Caco-2 (cell line): ENCODE data around the gene SLC6A8. TPM values are rescaled to one million over a fixed set of nuclear protein-coding genes. Genes with fewer than 3 reads are reported as not detected.
"Not testable (repeated sequence)": the region's sequence is repeated elsewhere in the genome, so short reads cannot be mapped to it uniquely, and the experiment has no call there.

Experiments used
- BruUV-seq: library from RNA; stranded (reverse); fragments of 400-500 nt; replicated peaks from 2 replicates; lab custom pipeline; 2021; lab: Mats Ljungman, UMichigan
- CTCF ChIA-PET: fragments of 300-600 bp; sonication (Branson Sonifier 250); formaldehyde crosslinking; loops from one replicate; lab custom pipeline; 2022; ENCODE audit warnings: antibody characterized with exemption; lab: Charles Lee
- POLR2A ChIA-PET: fragments of 300-600 bp; sonication (Branson Sonifier 250); formaldehyde crosslinking; loops from one replicate; lab custom pipeline; 2022; ENCODE audit warnings: antibody characterized with exemption; lab: Charles Lee
- DNase-seq, 2 experiments: peaks; one replicate each; pipeline versions ENCODE4 v3.0.0 to v3.0.0-alpha.2; 2020 to 2022
- H3K27me3 ChIP-seq: replicated peaks from 2 replicates; pipeline ENCODE4 v1.6.0; 2011; ENCODE audit warnings: low read length; ENCODE audit not compliant: control insufficient read depth, insufficient read depth
- H3K36me3 ChIP-seq: 2 replicates; pipeline ENCODE4 v1.5.1; 2011; ENCODE audit warnings: low read length; ENCODE audit not compliant: control insufficient read depth, insufficient read depth
- H3K4me1 ChIP-seq: fragments of 250-450 bp; sonication (Bioruptor Pico); 2 replicates; pipeline ENCODE4 v1.5.1; 2020; ENCODE audit warnings: mild to moderate bottlenecking
- H3K4me3 ChIP-seq: 2 replicates; pipeline ENCODE4 v1.5.1; 2011; ENCODE audit warnings: low read depth, mild to moderate bottlenecking, control low read depth, low read length
- H3K9me3 ChIP-seq: fragments of 250-450 bp; sonication (Bioruptor Pico); 2 replicates; pipeline ENCODE4 v1.5.1; 2020; ENCODE audit warnings: mild to moderate bottlenecking, moderate library complexity
- H3K27ac Mint-ChIP-seq: one replicate; pipeline ENCODE4 v1.8.0; 2022; ENCODE audit warnings: mixed read lengths; ENCODE audit not compliant: unreplicated experiment
- H3K27me3 Mint-ChIP-seq: one replicate; pipeline ENCODE4 v1.8.0; 2022; ENCODE audit warnings: mixed read lengths; ENCODE audit not compliant: insufficient read depth, unreplicated experiment
- H3K36me3 Mint-ChIP-seq: one replicate; pipeline ENCODE4 v1.8.0; 2022; ENCODE audit warnings: mild to moderate bottlenecking, mixed read lengths; ENCODE audit not compliant: insufficient read depth, unreplicated experiment
- H3K4me1 Mint-ChIP-seq: one replicate; pipeline ENCODE4 v1.8.0; 2022; ENCODE audit warnings: low read depth, mixed read lengths; ENCODE audit not compliant: unreplicated experiment
- H3K4me3 Mint-ChIP-seq: one replicate; pipeline ENCODE4 v1.8.0; 2022; ENCODE audit warnings: mild to moderate bottlenecking, moderate library complexity, mixed read lengths; ENCODE audit not compliant: unreplicated experiment
- H3K9me3 Mint-ChIP-seq: one replicate; pipeline ENCODE4 v1.8.0; 2022; ENCODE audit warnings: mixed read lengths; ENCODE audit not compliant: unreplicated experiment
- CTCF ChIP-seq, 2 experiments: fragments of 200-600 bp in 1 of 2; IDR thresholded peaks; 1 replicate in 1 of 2; 2 replicates in 1 of 2; pipeline versions ENCODE4 v1.5.1 to v1.8.0; 2011 to 2022; ENCODE audit warnings: antibody characterized with exemption in 1 of 2, control low read depth in 1 of 2, inconsistent platforms in 1 of 2, low read depth in 1 of 2, low read length in 1 of 2, mild to moderate bottlenecking in 1 of 2, moderate library complexity in 1 of 2; ENCODE audit not compliant: insufficient read depth in 1 of 2, severe bottlenecking in 1 of 2, unreplicated experiment in 1 of 2
- intact Hi-C: fragments of 100-400 bp; cut with micrococcal nuclease; formaldehyde crosslinking; loops from one replicate; pipeline ENCODE4 v1.10.0; 2022; ENCODE audit not compliant: unreplicated experiment
- total RNA-seq: library from RNA; stranded (reverse); gene quantifications from 2 replicates; pipeline ENCODE4 v1.2.3, GENCODE V29; 2022

SLC6A8 gene
- total RNA-seq, 1 experiment from 2014 or later, result 8.8 TPM

- no peak for DNase-seq
- H3K4me1 ChIP-seq, result peaks cover 8% of the 10 kb centered on the region; the same call in 1 of the 2 replicates
- TF ChIP-seq CTCF (IDR thresholded peaks at IDR 0.05; ENCODE audit: insufficient read depth in 1 of 2, low read depth in 1 of 2, low read length in 1 of 2, severe bottlenecking in 1 of 2, unreplicated experiment in 1 of 2), result no peak
- H3K27ac Mint-ChIP-seq, result no peak overlapping the region
- ChIA-PET CTCF (no interaction called here), POLR2A (no interaction called here)
- intact Hi-C loops, result no loop called here
- no peaks in the 10 kb centered on the region for H3K27me3 ChIP-seq
- peaks cover 11% of the 10 kb centered on the region for H3K36me3 Mint-ChIP-seq
- no peaks in the 10 kb centered on the region for H3K9me3 Mint-ChIP-seq
- H3K4me3 Mint-ChIP-seq, result no peak overlapping the region
- no peaks in the 10 kb centered on the region for H3K9me3 ChIP-seq
- H3K4me3 ChIP-seq, result no peak overlapping the region
- H3K27me3 Mint-ChIP-seq, result no peaks in the 10 kb centered on the region
- no TSS peak for BruUV-seq
- no peaks in the 10 kb centered on the region for H3K36me3 ChIP-seq
- H3K4me1 Mint-ChIP-seq, result no peaks in the 10 kb centered on the region
These were observed 40.4 kb downstream of the SLC6A8 start for GRCh38 chrX:153728095-153728494.

GRCh38 chrX:153728951-153729631, 41.4 kb downstream of the SLC6A8 start:
- Histone ChIP-seq H3K9me3 (no peaks in the 10 kb centered on the region), H3K36me3 (no peaks in the 10 kb centered on the region), H3K4me1 (peaks cover 8% of the 10 kb centered on the region; the same call in 1 of the 2 replicates), H3K27me3 (no peaks in the 10 kb centered on the region), H3K4me3 (no peak overlapping the region)
- peaks cover 8% of the 10 kb centered on the region for H3K36me3 Mint-ChIP-seq
- DNase-seq, result no peak
- no peak for TF ChIP-seq CTCF (IDR thresholded peaks at IDR 0.05; ENCODE audit: insufficient read depth in 1 of 2, low read depth in 1 of 2, low read length in 1 of 2, severe bottlenecking in 1 of 2, unreplicated experiment in 1 of 2)
- no peaks in the 10 kb centered on the region for H3K4me1 Mint-ChIP-seq
- no peak overlapping the region for H3K27ac Mint-ChIP-seq
- no TSS peak for BruUV-seq
- intact Hi-C loops, result no loop called here
- CTCF ChIA-PET, result no interaction called here
- no peaks in the 10 kb centered on the region for H3K9me3 Mint-ChIP-seq
- POLR2A ChIA-PET, result no interaction called here
- no peaks in the 10 kb centered on the region for H3K27me3 Mint-ChIP-seq
- no peak overlapping the region for H3K4me3 Mint-ChIP-seq

GRCh38 chrX:153730115-153730514, 42.4 kb downstream of the SLC6A8 start:
- H3K27me3 Mint-ChIP-seq, DNase-seq, H3K9me3 Mint-ChIP-seq, H3K4me1 ChIP-seq, H3K9me3 ChIP-seq, POLR2A ChIA-PET, H3K27me3 ChIP-seq, CTCF ChIA-PET, H3K4me3 Mint-ChIP-seq, H3K36me3 Mint-ChIP-seq, H3K4me3 ChIP-seq, BruUV-seq, intact Hi-C loops, H3K36me3 ChIP-seq, H3K4me1 Mint-ChIP-seq, H3K27ac Mint-ChIP-seq: not testable (repeated sequence)
